Activated naive CD4-positive, alpha-beta T cell treated with anti-CD3 and anti-CD28 coated beads for 36 hours (primary cell): ENCODE measurements around the gene ADCY4. TPM values are rescaled to one million over a fixed set of nuclear protein-coding genes. Genes with fewer than 3 reads are reported as not detected.

Source experiments
- CTCF ChIA-PET: fragments of 350-600 bp; sonication (Branson Sonifier 250); formaldehyde crosslinking; loops from one replicate; lab custom pipeline; 2021; ENCODE audit warnings: antibody characterized with exemption; lab: Charles Lee
- DNase-seq: peaks from one replicate; pipeline ENCODE4 v3.0.0-alpha.2; 2020
- H3K27ac Mint-ChIP-seq: one replicate; pipeline ENCODE4 v1.8.0; 2021; ENCODE audit warnings: mild to moderate bottlenecking, mixed read lengths
- H3K27me3 Mint-ChIP-seq: one replicate; pipeline ENCODE4 v1.8.0; 2021; ENCODE audit warnings: low read depth, mixed read lengths
- H3K36me3 Mint-ChIP-seq: one replicate; pipeline ENCODE4 v1.8.0; 2021; ENCODE audit warnings: low read depth, mixed read lengths
- H3K4me1 Mint-ChIP-seq: one replicate; pipeline ENCODE4 v1.8.0; 2021; ENCODE audit warnings: low read depth, mixed read lengths
- H3K4me3 Mint-ChIP-seq: one replicate; pipeline ENCODE4 v1.8.0; 2021; ENCODE audit warnings: mild to moderate bottlenecking, moderate library complexity, mixed read lengths
- H3K9me3 Mint-ChIP-seq: one replicate; pipeline ENCODE4 v1.8.0; 2021; ENCODE audit warnings: mixed read lengths
- intact Hi-C: fragments of 100-400 bp; cut with micrococcal nuclease; formaldehyde crosslinking; loops from one replicate; pipeline ENCODE4 v1.15.1; 2023
- total RNA-seq, 2 experiments: library from RNA; stranded (reverse); gene quantifications; one replicate each; pipeline ENCODE4 v1.2.3, GENCODE V29; 2021

ADCY4 gene
- total RNA-seq, result 1 to 10 TPM; 1.6 to 2.4 TPM

DNA sequence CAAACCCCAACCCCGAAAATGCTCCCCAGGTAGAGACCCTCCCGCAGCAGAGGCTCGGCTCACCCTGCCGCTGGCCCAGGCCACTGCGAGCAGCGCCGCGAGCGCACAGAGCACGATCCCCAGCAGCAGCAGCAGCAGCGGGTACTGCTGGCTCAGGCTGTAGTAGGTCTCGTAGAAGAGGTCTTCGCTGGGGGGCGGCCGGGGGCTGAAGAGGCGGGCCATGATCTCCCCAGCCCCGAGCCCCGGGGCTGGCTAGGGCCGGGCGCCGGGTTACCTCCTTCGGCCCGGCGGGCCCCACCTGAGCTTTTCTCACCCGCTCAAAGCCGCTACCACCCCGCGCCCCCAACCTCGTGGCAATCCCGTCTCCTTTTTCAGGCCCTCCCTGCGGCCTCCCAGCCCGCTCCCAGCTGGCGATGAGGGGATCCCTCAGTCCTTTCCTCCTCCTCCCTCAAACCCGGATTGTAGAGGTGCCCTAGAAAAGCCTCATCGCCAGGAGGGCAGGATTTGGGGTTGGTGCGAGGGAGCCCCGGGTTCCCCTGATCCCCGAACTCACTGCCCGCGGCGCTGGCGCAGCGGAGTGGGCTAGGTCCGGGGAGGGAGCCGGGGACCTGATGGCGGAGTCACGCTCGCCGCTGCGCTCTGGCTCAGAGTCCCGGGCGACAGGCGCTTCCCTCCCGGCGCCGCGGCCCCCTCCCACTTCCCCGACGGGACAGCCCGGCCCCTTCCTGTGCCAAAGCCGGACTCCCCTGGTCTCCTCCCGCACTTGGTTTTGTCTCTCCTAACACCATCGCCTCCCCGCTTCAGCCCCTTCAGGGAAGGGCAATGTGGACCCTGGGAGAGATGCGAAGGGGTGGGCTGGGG, at the start of gene ADCY4:
Gene ADCY4, minus strand, starts transcription at position 641 of the 861 bp plus-strand sequence. Its CDS starts 419 bp downstream, at position 222.
- H3K9me3 Mint-ChIP-seq, result no peaks in the 10 kb centered on the region
- no peak for DNase-seq
- intact Hi-C loops, result loop anchor here (10.0 kb wide), 1 partner anchor 820 kb away; no protein-coding TSS in a partner anchor
- peak within 1 kb of the TSS; percentile 48 for H3K4me3 Mint-ChIP-seq
- H3K27me3 Mint-ChIP-seq, result peaks cover 24% of the 10 kb centered on the region
- H3K36me3 Mint-ChIP-seq, result peaks cover 7% of the 10 kb centered on the region
- H3K4me1 Mint-ChIP-seq, result peaks cover 39% of the 10 kb centered on the region
- CTCF ChIA-PET, result interaction anchor here (1.0 to 25.1 kb wide), 10 partner anchors 7 to 95 kb away, joined by 3 to 617 read pairs (median 9); partner anchors contain the start of genes CBLN3, CIDEB, KHNYN and LTB4R
- H3K27ac Mint-ChIP-seq, result no peak within 1 kb of the TSS

DNA sequence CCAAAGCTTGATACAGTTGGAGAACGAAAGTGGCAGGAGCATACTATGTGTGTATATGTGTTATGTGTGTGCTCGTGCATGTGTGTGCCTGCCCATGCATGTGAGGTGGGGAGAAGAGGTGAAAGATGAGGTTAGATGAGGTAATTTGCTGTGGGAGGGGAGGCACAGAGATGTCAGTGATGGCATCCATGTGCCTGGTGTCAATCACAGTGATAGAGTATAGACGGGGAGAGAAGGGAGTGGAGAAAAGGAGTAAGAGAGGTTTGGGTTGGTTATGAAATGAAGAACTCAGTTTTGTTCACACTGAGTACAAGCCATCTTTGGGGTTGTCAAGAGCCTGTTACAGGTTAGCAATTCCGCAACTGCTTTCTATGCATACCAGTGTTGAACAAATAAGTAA, 49.3 kb upstream of the ADCY4 start:
- Mint-ChIP-seq H3K27ac (no peak overlapping the region), H3K27me3 (peaks cover 5% of the 10 kb centered on the region), H3K9me3 (no peaks in the 10 kb centered on the region), H3K4me3 (no peak overlapping the region), H3K4me1 (peaks cover 4% of the 10 kb centered on the region), H3K36me3 (no peaks in the 10 kb centered on the region)
- DNase-seq, result no peak
- CTCF ChIA-PET, result no interaction called here
- intact Hi-C loops, result no loop called here

DNA sequence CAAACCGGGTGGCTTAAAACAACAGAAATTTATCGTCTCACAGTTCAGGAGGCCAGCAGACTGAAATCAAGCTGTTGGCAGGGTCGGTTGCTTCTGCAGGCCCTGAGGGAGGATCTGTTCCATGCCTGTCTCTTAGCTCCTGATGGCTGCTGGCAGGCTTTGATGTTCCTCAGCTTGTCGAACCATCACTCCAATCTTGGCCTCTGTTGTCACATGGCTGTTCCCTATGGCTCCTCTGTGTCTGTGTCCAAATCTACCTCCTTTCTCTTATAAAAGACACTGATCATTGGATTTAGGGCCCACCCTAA, 47.1 kb upstream of the ADCY4 start:
- Mint-ChIP-seq H3K4me3 (no peak overlapping the region), H3K27me3 (peaks cover 5% of the 10 kb centered on the region), H3K36me3 (no peaks in the 10 kb centered on the region), H3K27ac (no peak overlapping the region), H3K4me1 (peaks cover 4% of the 10 kb centered on the region), H3K9me3 (no peaks in the 10 kb centered on the region)
- CTCF ChIA-PET, result interaction anchor here (0.7 kb wide), 1 partner anchor 76 kb away, joined by 3 read pairs; no protein-coding TSS in a partner anchor
- no peak for DNase-seq
- intact Hi-C loops, result no loop called here

DNA sequence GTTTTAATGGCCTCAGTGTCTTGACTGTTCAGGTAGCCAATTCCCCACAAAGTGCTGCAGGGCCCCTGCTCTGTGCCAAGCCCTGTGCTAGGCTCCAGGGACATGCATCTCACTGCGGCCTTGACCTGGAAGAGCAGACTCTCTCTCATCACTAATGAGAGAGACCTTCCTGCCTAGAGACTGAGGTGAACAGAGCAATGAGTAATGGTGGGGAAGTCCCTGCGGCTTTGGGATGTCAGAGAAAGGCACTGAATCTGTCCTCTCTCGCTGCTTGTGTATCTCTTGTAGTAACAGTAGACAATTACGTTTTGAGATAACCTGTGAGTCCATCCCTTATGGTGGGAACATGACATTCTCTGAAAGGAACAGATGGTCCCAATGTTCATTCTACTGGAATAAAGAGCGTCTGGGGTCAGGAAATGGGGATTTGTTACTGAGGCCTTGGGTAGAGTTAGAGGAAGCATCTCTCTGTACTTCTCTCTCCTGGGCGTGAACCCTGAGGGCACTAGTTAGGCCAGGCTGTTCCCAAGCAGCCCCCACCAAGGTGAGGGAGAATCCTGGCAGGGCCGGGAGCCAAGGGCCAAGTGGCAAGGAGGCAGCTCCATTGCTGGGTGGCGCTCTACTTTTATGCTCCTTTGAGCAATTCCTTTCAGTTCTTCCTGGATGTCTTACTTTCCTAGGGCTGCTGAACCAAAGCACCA, 46.6 kb upstream of the ADCY4 start:
- intact Hi-C loops, result no loop called here
- CTCF ChIA-PET, result no interaction called here
- Mint-ChIP-seq H3K27me3 (peaks cover 5% of the 10 kb centered on the region), H3K36me3 (no peaks in the 10 kb centered on the region), H3K4me3 (no peak overlapping the region), H3K9me3 (no peaks in the 10 kb centered on the region), H3K4me1 (peaks cover 4% of the 10 kb centered on the region), H3K27ac (no peak overlapping the region)
- DNase-seq, result peak; percentile 53

DNA sequence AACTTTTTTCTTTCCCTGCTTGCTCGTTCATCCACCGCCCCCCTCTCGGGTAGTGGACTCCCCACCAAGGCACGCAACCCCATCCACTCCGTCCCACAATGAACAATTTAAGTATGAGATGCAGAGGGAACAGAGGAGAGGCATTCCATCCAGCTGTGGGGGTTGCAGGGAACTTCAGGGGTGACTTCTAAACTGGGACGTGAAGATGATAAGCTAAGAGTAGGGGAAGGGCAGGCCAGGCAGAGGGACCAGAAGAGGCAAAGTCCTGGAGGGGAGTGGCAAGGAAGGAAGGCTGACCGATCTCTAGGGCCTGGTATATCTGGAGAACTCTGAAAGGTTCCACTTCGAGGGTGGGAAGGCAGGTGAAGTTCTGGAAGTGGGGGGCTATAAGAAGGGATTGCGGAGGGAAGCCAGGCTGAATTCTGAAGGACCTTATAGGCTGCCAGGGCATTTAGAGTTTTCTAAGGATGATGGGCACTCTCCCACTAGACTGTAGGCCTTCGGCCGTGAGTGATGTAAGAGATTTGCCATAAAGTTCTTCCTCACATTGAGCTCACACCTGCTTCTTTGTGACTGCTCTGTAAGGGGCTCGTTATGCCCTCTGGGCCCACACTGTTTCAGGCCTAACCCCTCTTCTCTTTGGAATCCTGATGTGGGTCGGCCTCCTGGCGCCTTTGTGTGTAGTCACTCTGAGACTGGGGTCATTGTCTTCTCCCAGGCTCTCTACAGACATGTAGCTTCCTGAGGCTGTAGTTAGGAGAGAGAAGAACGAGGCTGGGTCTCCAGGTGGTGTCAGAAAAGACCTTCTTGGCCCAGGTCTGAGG, 45.2 kb upstream of the ADCY4 start:
- DNase-seq, result no peak
- Mint-ChIP-seq H3K9me3 (no peaks in the 10 kb centered on the region), H3K27ac (no peak overlapping the region), H3K4me1 (peaks cover 4% of the 10 kb centered on the region), H3K27me3 (peaks cover 6% of the 10 kb centered on the region), H3K4me3 (no peak overlapping the region), H3K36me3 (no peaks in the 10 kb centered on the region)
- intact Hi-C loops, result no loop called here
- CTCF ChIA-PET, result interaction anchor here (1.1 to 4.5 kb wide), 3 partner anchors 18 to 51 kb away, joined by 3 to 21 read pairs (median 4); no protein-coding TSS in a partner anchor

- intact Hi-C loops, result no loop called here
- Mint-ChIP-seq H3K27ac (no peak overlapping the region), H3K27me3 (peaks cover 5% of the 10 kb centered on the region), H3K36me3 (no peaks in the 10 kb centered on the region), H3K4me3 (no peak overlapping the region), H3K9me3 (no peaks in the 10 kb centered on the region), H3K4me1 (peaks cover 4% of the 10 kb centered on the region)
- no peak for DNase-seq
- CTCF ChIA-PET, result interaction anchor here (1.1 to 4.5 kb wide), 3 partner anchors 17 to 52 kb away, joined by 3 to 21 read pairs (median 4); no protein-coding TSS in a partner anchor
Measured at GRCh38 chr14:24378981-24379906, 44.4 kb upstream of the ADCY4 start.

DNA sequence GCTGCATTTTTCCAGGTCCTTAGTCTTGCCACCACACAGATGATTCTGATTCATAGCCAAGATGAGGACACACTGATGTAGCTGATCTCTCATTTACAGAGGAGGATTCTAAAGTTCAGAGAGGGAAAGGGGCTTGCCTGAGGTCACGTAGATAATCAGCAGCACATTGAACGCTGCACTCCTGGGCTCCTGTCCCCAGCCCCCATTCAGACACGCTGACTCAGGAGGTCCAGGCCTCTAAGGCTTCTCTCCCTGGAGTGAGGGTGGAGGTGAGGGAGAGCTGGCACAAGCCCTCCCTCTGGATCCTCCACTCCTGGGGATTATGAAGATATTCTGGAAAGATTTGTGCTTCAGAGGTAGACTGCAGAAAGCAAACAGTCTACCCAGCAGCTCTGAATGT, 43.5 kb upstream of the ADCY4 start:
- no peaks in the 10 kb centered on the region for H3K9me3 Mint-ChIP-seq
- H3K4me3 Mint-ChIP-seq, result no peak overlapping the region
- H3K27me3 Mint-ChIP-seq, result peaks cover 3% of the 10 kb centered on the region
- CTCF ChIA-PET, result interaction anchor here (4.5 kb wide), 1 partner anchor 53 kb away, joined by 21 read pairs; no protein-coding TSS in a partner anchor
- intact Hi-C loops, result no loop called here
- no peaks in the 10 kb centered on the region for H3K36me3 Mint-ChIP-seq
- peaks cover 4% of the 10 kb centered on the region for H3K4me1 Mint-ChIP-seq
- no peak overlapping the region for H3K27ac Mint-ChIP-seq
- DNase-seq, result no peak

GRCh38 chr14:24377657-24378056, 42.8 kb upstream of the ADCY4 start:
- CTCF ChIA-PET, result interaction anchor here (1.1 to 4.5 kb wide), 2 partner anchors 54 to 59 kb away, joined by 3 to 21 read pairs; no protein-coding TSS in a partner anchor
- Mint-ChIP-seq H3K4me1 (peaks cover 4% of the 10 kb centered on the region), H3K27ac (no peak overlapping the region), H3K36me3 (no peaks in the 10 kb centered on the region), H3K4me3 (no peak overlapping the region), H3K27me3 (peaks cover 3% of the 10 kb centered on the region), H3K9me3 (no peaks in the 10 kb centered on the region)
- DNase-seq, result no peak
- intact Hi-C loops, result no loop called here

DNA sequence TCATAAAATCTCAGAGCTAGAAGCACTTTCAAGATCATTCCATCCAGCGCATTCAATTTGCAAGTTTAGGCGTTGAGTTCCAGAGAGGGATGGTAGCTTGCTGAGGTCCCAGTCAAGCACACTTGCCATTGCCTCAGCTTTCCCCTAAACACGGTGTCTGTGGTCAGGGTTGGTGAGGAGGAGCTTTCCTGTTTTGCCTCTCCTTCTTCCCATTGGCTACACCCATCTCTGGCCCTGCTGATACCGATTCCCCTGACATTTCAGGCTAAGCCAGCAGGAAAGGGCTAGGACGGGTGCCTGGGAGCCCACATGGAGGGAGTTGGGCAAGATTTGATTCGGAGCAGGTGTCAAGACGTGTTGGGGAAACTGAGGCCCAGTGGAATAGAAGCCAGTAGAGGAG, 42.3 kb upstream of the ADCY4 start:
- H3K4me1 Mint-ChIP-seq, result peaks cover 4% of the 10 kb centered on the region
- intact Hi-C loops, result no loop called here
- CTCF ChIA-PET, result interaction anchor here (1.1 to 4.5 kb wide), 2 partner anchors 54 to 59 kb away, joined by 3 to 21 read pairs; no protein-coding TSS in a partner anchor

GRCh38 chr14:24376448-24377070, 41.7 kb upstream of the ADCY4 start:
- Mint-ChIP-seq H3K27ac (no peak overlapping the region), H3K4me1 (peaks cover 2% of the 10 kb centered on the region), H3K36me3 (no peaks in the 10 kb centered on the region), H3K4me3 (no peak overlapping the region), H3K27me3 (peaks cover 3% of the 10 kb centered on the region), H3K9me3 (no peaks in the 10 kb centered on the region)
- intact Hi-C loops, result no loop called here
- DNase-seq, result no peak
- CTCF ChIA-PET, result interaction anchor here (1.1 to 4.5 kb wide), 2 partner anchors 55 to 60 kb away, joined by 3 to 21 read pairs; no protein-coding TSS in a partner anchor

More for the DNA sequence above, 42.3 kb upstream of the ADCY4 start:
- no peak overlapping the region for H3K27ac Mint-ChIP-seq
- no peaks in the 10 kb centered on the region for H3K9me3 Mint-ChIP-seq
- no peak for DNase-seq
- H3K36me3 Mint-ChIP-seq, result no peaks in the 10 kb centered on the region
- no peak overlapping the region for H3K4me3 Mint-ChIP-seq
- H3K27me3 Mint-ChIP-seq, result peaks cover 3% of the 10 kb centered on the region
